Sigmoid colon (tissue), 7 donors: Measurements from ENCODE around the gene AGFG1. TPM values are rescaled to one million over a fixed set of nuclear protein-coding genes. Genes with fewer than 3 reads are reported as not detected.
A peak's percentile ranks its signal among the peaks of the same experiment; 100 is the strongest.
"Not testable (repeated sequence)": the region's sequence is repeated elsewhere in the genome, so short reads cannot be mapped to it uniquely, and the experiment has no call there.

ENCODE experiments used
- DNase-seq: peaks from one replicate; pipeline ENCODE4 v3.0.0-alpha.2; 2019
- H3K27ac ChIP-seq, 4 donors: fragments of 200-600 bp; sonication (generic); one replicate each; pipeline ENCODE4 v1.5.1; 2016 to 2019; ENCODE audit warnings: mild to moderate bottlenecking in 1 of 4
- H3K27me3 ChIP-seq, 3 donors: fragments of 200-600 bp; sonication (generic); one replicate each; pipeline ENCODE4 v1.5.1; 2019; ENCODE audit warnings: mild to moderate bottlenecking in 1 of 3
- H3K36me3 ChIP-seq, 4 donors: fragments of 200-600 bp; sonication (generic); one replicate each; pipeline ENCODE4 v1.5.1; 2016 to 2019
- H3K4me1 ChIP-seq, 4 donors: fragments of 200-600 bp; sonication (generic); one replicate each; pipeline ENCODE4 v1.5.1; 2017 to 2019
- H3K4me3 ChIP-seq, 4 donors: fragments of 200-600 bp; sonication (generic); one replicate each; pipeline ENCODE4 v1.5.1; 2017 to 2019; ENCODE audit warnings: mild to moderate bottlenecking in 2 of 4, moderate library complexity in 1 of 4
- H3K9me3 ChIP-seq, 4 donors: fragments of 200-600 bp in 3 of 4; sonication (generic) in 3 of 4; one replicate each; pipeline versions ENCODE4 v1.5.1 to v1.6.1; 2013 to 2019
- EP300 ChIP-seq, 4 donors: sonication (generic); formaldehyde crosslinking; IDR thresholded peaks; one replicate each; pipeline ENCODE4 v1.6.1; 2017; ENCODE audit warnings: antibody characterized with exemption in 4 of 4
- POLR2A ChIP-seq, 2 donors: fragments of 450-650 bp; IDR thresholded peaks; one replicate each; pipeline ENCODE4 v1.6.1; 2016; ENCODE audit warnings: antibody characterized with exemption in 2 of 2, mild to moderate bottlenecking in 2 of 2, moderate library complexity in 2 of 2
- POLR2AphosphoS5 ChIP-seq, 4 donors: sonication (generic); formaldehyde crosslinking; IDR thresholded peaks; one replicate each; pipeline ENCODE4 v1.6.1; 2017; ENCODE audit warnings: antibody characterized with exemption in 4 of 4
- WGBS, 2 donors: extraction: QIAGEN DNeasy Blood & Tissue Kit; methylation state at CpG; one replicate each; pipeline ENCODE4 v1.1.7; 2013; 5-methylcytosine and 5-hydroxymethylcytosine counted together
- intact Hi-C: fragments of 100-400 bp; cut with DNase I; formaldehyde crosslinking; loops from one replicate; pipeline ENCODE4 v1.15.1; 2023
- polyA plus RNA-seq, 3 donors: library from polyadenylated mRNA; stranded (reverse); fragments of 200-250 nt; gene quantifications; one replicate each; pipeline ENCODE4 v1.2.3, GENCODE V29; 2013
- total RNA-seq, 4 donors: library from RNA; depleted of rRNA; stranded (reverse); fragments of >200 nt; gene quantifications; one replicate each; pipeline ENCODE4 v1.1.0, GENCODE V29; 2016
- TF ChIP-seq, protein P1 (sequence below), 4 experiments: fragments of 450-650 bp in 3 of 4; fragments of 200-600 bp in 1 of 4; IDR thresholded peaks; one replicate each; pipeline ENCODE4 v1.5.1; 2016 to 2019; ENCODE audit warnings: antibody characterized with exemption in 4 of 4, mild to moderate bottlenecking in 3 of 4, moderate library complexity in 2 of 4
- donor health status: healthy with polysubstance abuse.
- donor health status: Bipolar disorder and iron deficiency.
- donor health status: healthy.

The AGFG1 gene
- total and polyA plus RNA-seq, 7 donors, result 36.0 to 53.9 (median 43.6) TPM

DNA sequence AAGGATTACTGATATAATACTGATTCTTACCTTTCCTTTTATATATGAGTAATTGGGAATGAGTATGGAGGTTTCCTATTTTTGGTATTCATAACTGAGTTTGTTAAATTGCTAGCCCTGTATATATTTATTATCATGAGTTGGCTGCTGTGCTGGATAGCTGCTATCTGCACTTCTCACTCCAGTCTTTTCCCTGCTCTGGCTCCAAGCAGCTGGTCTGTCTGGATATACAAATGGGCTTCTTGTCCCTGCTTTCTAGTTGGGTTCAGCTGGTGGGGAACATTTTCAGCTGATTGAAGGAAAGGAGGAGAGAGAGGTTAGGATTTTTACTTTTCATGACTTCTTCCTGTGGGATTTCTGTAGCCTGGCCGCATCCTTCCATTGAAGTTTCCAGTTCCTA lies 41.2 kb downstream of the AGFG1 start:
- no peak for DNase-seq
- no peaks in the 10 kb centered on the region for H3K36me3 ChIP-seq
- intact Hi-C loops, result no loop called here
- peaks cover 0 to 78% (median 70%) of the 10 kb centered on the region in 4 donors for H3K4me1 ChIP-seq
- no peaks in the 10 kb centered on the region for H3K27me3 ChIP-seq
- H3K27ac ChIP-seq, result no peak overlapping the region
- no peaks in the 10 kb centered on the region for H3K9me3 ChIP-seq
- TF ChIP-seq EP300 (IDR thresholded peaks at IDR 0.05), result no peak
- no peak for TF ChIP-seq POLR2AphosphoS5 (IDR thresholded peaks at IDR 0.05)
- TF ChIP-seq POLR2A (IDR thresholded peaks at IDR 0.05), result no peak
- TF ChIP-seq, protein P1, sequence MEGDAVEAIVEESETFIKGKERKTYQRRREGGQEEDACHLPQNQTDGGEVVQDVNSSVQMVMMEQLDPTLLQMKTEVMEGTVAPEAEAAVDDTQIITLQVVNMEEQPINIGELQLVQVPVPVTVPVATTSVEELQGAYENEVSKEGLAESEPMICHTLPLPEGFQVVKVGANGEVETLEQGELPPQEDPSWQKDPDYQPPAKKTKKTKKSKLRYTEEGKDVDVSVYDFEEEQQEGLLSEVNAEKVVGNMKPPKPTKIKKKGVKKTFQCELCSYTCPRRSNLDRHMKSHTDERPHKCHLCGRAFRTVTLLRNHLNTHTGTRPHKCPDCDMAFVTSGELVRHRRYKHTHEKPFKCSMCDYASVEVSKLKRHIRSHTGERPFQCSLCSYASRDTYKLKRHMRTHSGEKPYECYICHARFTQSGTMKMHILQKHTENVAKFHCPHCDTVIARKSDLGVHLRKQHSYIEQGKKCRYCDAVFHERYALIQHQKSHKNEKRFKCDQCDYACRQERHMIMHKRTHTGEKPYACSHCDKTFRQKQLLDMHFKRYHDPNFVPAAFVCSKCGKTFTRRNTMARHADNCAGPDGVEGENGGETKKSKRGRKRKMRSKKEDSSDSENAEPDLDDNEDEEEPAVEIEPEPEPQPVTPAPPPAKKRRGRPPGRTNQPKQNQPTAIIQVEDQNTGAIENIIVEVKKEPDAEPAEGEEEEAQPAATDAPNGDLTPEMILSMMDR (IDR thresholded peaks at IDR 0.05), result no peak
- 84 to 88% methylated on average over 1 of the region's 1 CpG for WGBS, 2 donors
- no peak overlapping the region for H3K4me3 ChIP-seq

DNA sequence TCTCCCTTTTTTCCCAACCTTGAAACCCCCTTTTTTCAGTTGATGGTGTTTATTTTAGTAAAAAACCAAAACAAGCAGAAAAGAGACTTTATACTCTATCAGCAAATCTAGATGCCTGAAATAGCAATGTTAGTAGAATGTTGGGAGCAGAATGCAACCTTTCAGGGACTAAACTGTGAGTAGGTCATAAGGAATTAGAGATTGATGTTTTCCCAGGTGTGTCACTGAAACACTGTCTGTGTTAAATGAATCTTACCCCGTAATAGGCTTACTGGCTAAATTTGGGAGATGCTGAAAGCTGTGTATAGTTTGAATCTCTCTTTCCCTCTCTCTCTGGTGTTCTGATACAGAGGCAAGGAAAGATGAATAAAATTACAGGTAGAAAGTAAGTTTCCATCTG lies 43.8 kb downstream of the AGFG1 start:
- no peak overlapping the region for H3K4me3 ChIP-seq
- H3K4me1 ChIP-seq, result peaks cover 0 to 72% (median 66%) of the 10 kb centered on the region in 4 donors
- no peaks in the 10 kb centered on the region for H3K9me3 ChIP-seq
- H3K36me3 ChIP-seq, result no peaks in the 10 kb centered on the region
- peak overlapping the region in 2 of 4 donors; percentile 49 to 55 for H3K27ac ChIP-seq
- WGBS, 2 donors, result 58 to 83% methylated on average over 1 of the region's 1 CpG
- intact Hi-C loops, result loop anchor here (5.0 kb wide), 1 partner anchor 43 kb away; the partner anchor contains the start of gene AGFG1
- TF ChIP-seq POLR2A (IDR thresholded peaks at IDR 0.05) (no peak), EP300 (IDR thresholded peaks at IDR 0.05) (no peak), POLR2AphosphoS5 (IDR thresholded peaks at IDR 0.05) (no peak)
- TF ChIP-seq, protein P1 (IDR thresholded peaks at IDR 0.05), result no peak
- H3K27me3 ChIP-seq, result no peaks in the 10 kb centered on the region
- no peak for DNase-seq

DNA sequence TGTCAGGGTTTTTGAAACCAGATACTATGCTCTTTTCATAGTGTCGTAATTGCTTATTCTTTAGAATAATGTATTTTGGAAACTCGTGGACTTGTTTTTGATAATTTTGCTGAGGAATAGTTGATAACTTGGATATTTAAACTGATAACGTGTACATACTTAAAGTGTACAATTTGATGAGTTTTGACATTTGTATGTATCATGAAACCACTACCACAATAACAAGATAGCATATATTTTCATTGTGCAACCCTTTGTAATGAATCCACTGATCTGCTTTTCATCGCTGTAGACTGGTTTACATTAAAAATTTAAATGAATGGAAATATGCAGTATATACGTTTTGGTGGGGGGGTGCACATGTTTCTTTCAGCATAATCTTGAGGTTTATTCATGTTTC lies 45.8 kb downstream of the AGFG1 start:
- TF ChIP-seq POLR2AphosphoS5 (IDR thresholded peaks at IDR 0.05) (no peak), POLR2A (IDR thresholded peaks at IDR 0.05) (no peak), EP300 (IDR thresholded peaks at IDR 0.05) (no peak)
- TF ChIP-seq, protein P1 (IDR thresholded peaks at IDR 0.05), result no peak
- WGBS, 2 donors, result 87 to 90% methylated on average over 5 of the region's 5 CpGs
- Histone ChIP-seq H3K27ac (peak overlapping the region in 3 of 4 donors; percentile 44 to 55 (median 49)), H3K27me3 (no peaks in the 10 kb centered on the region), H3K4me1 (peaks cover 0 to 52% (median 48%) of the 10 kb centered on the region in 4 donors), H3K36me3 (no peaks in the 10 kb centered on the region), H3K9me3 (no peaks in the 10 kb centered on the region), H3K4me3 (no peak overlapping the region)
- intact Hi-C loops, result loop anchor here (5.0 kb wide), 1 partner anchor 45 kb away; the partner anchor contains the start of gene AGFG1
- DNase-seq, result no peak

DNA sequence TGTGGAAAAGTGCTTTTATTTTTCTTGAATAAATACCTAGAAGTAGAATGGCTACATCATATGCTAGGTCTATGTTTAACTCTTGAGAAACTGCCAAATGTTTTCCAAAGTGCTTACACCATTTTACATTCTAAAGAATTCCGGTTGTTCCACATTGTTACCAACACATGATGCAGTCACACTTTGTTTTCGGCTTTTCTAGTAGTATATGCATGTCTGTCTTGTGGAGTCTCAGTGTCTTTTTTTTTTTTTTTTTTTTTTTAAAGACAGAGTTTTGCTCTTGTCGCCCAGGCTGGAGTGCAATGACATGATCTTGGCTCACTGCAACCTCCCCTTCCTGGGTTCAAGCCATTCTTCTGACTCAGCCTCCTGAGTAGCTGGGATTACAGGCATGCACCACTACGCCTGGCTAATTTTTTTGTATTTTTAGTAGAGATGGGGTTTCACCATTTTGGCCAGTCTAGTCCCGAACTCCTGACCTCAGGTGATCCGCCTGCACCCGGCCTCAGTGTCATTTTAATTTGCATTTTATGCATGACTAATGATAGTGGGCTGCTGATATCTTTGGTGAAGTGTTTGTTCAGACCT lies 46.4 kb downstream of the AGFG1 start:
- H3K9me3 ChIP-seq, H3K36me3 ChIP-seq, H3K4me3 ChIP-seq, DNase-seq, H3K27me3 ChIP-seq: not testable (repeated sequence)
- Histone ChIP-seq H3K4me1 (peaks cover 0 to 45% (median 41%) of the 10 kb centered on the region in 4 donors), H3K27ac (peak overlapping the region in 2 of 4 donors; percentile 18 to 49)
- intact Hi-C loops, result loop anchor here (5.0 kb wide), 1 partner anchor 46 kb away; the partner anchor contains the start of gene AGFG1
- WGBS, 2 donors, result 75% methylated on average over 7 of the region's 7 CpGs

DNA sequence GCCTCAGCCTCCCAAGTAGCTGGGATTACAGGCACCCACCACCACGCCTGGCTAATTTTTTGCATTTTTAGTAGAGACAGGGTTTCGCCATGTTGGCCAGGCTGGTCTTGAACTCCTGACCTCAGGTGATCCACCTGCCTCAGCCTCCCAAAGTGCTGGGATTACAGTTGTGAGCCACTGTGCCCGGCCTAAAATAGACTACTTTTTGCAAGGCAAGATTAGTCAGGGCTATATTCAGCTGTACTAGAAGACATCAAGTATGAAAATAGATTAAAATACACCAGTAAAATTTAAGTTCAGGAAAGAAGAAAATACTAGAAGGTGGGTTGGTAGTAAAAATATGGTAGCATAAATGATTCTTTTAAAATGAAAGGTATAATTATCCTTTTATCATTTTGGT lies 49.2 kb downstream of the AGFG1 start:
- Histone ChIP-seq H3K36me3 (peaks cover 0 to 26% (median 3%) of the 10 kb centered on the region in 4 donors), H3K4me1 (peaks cover 0 to 34% (median 27%) of the 10 kb centered on the region in 4 donors)
- H3K27me3 ChIP-seq, H3K27ac ChIP-seq, intact Hi-C loops, DNase-seq, H3K9me3 ChIP-seq, H3K4me3 ChIP-seq: not testable (repeated sequence)
- WGBS, 2 donors, result 97% methylated on average over 3 of the region's 3 CpGs

DNA sequence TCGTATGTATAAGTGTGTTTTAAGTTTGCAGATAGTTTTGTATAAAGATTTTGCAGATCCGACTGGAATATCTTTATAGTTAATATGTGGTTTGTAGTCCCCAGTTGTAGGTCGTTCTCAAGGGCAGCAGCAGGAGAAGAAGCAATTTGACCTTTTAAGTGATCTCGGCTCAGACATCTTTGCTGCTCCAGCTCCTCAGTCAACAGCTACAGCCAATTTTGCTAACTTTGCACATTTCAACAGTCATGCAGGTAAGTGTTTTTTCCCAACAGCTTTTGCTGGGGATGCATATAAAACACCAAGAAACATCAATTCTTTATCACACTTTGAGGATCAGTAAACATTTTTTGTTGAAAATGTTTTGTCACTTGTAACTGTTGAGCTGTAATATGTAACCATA lies 52.7 kb downstream of the AGFG1 start:
- intact Hi-C loops, result no loop called here
- WGBS, 2 donors, result 88 to 90% methylated on average over 4 of the region's 4 CpGs
- Histone ChIP-seq H3K36me3 (peaks cover 0 to 37% (median 3%) of the 10 kb centered on the region in 4 donors), H3K4me1 (no peaks in the 10 kb centered on the region), H3K4me3 (no peak overlapping the region), H3K9me3 (no peaks in the 10 kb centered on the region), H3K27ac (no peak overlapping the region), H3K27me3 (no peaks in the 10 kb centered on the region)
- no peak for DNase-seq
- TF ChIP-seq POLR2A (IDR thresholded peaks at IDR 0.05), result no peak
- TF ChIP-seq EP300 (IDR thresholded peaks at IDR 0.05), result no peak
- TF ChIP-seq, protein P1 (IDR thresholded peaks at IDR 0.05), result no peak
